Right lobe of liver (tissue), 4 donors: ENCODE results near the gene GPC6.

Experiments
- POLR2A ChIP-seq: fragments of 450-650 bp; IDR thresholded peaks from one replicate; pipeline ENCODE4 v1.6.1; 2017; ENCODE audit warnings: antibody characterized with exemption, mild to moderate bottlenecking
- TF ChIP-seq, protein P1 (sequence below), 4 donors: fragments of 200-600 bp in 3 of 4; fragments of 450-650 bp in 1 of 4; IDR thresholded peaks; one replicate each; pipeline versions ENCODE4 v1.5.1 to v1.8.0; 2016 to 2022; ENCODE audit warnings: antibody characterized with exemption in 4 of 4, mild to moderate bottlenecking in 2 of 4
- donor health status: DM: no; HTN: no; CAD: no.
- donor health status: DM: no; HTN: no; CAD: no.
- donor health status: DM: no; HTN: yes; CAD: no.

DNA sequence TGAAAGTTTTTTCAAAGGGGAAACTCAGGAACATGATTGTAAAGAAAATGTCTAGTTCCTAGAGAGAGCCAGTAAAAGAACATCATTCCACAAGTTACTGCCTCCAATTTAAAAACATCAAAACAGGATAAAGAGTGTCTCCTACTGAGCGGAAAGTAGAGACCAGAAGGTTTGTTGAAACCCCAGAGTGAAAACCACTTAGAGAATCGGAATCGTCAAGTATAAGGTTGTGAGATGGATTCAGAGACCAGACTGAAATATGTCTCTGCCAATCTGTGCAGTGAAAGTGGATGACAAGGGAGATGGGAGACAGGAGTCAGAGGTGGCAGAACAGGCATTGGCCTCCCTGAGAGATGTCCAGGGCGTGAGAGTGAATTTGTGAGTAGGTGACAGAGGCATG is 133.4 kb downstream of the GPC6 start:
- TF ChIP-seq, protein P1, sequence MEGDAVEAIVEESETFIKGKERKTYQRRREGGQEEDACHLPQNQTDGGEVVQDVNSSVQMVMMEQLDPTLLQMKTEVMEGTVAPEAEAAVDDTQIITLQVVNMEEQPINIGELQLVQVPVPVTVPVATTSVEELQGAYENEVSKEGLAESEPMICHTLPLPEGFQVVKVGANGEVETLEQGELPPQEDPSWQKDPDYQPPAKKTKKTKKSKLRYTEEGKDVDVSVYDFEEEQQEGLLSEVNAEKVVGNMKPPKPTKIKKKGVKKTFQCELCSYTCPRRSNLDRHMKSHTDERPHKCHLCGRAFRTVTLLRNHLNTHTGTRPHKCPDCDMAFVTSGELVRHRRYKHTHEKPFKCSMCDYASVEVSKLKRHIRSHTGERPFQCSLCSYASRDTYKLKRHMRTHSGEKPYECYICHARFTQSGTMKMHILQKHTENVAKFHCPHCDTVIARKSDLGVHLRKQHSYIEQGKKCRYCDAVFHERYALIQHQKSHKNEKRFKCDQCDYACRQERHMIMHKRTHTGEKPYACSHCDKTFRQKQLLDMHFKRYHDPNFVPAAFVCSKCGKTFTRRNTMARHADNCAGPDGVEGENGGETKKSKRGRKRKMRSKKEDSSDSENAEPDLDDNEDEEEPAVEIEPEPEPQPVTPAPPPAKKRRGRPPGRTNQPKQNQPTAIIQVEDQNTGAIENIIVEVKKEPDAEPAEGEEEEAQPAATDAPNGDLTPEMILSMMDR (IDR thresholded peaks at IDR 0.05), result no peak
- TF ChIP-seq POLR2A, result no peak
